WTC11 (cell line): ENCODE data around the gene KSR2.

Experiments
- FOXK1 ChIP-seq: sonication (generic); formaldehyde crosslinking; IDR thresholded peaks from 2 replicates; pipeline ENCODE4 v1.8.0; 2022; ENCODE audit warnings: mild to moderate bottlenecking, moderate library complexity, missing genetic modification reagents
- ZNF121 ChIP-seq: sonication (generic); formaldehyde crosslinking; IDR thresholded peaks from 2 replicates; pipeline ENCODE4 v1.8.0; 2023; ENCODE audit warnings: missing genetic modification reagents
- TF ChIP-seq, protein P1 (sequence below): fragments of 250-450 bp; sonication (Bioruptor Pico); IDR thresholded peaks from 2 replicates; pipeline ENCODE4 v1.9.0; 2021; ENCODE audit warnings: mild to moderate bottlenecking, borderline replicate concordance
- TF ChIP-seq, protein P2 (sequence below): fragments of 200-600 bp; IDR thresholded peaks from 2 replicates; pipeline ENCODE4 v1.8.0; 2022; ENCODE audit warnings: antibody characterized with exemption
- TF ChIP-seq, protein P3 (sequence below): sonication (generic); formaldehyde crosslinking; IDR thresholded peaks from 2 replicates; pipeline ENCODE4 v1.8.1; 2022; ENCODE audit warnings: mild to moderate bottlenecking, moderate library complexity, missing genetic modification reagents
- TF ChIP-seq, protein P4 (sequence below): fragments of 250-450 bp; sonication (Bioruptor Pico); IDR thresholded peaks from 2 replicates; pipeline ENCODE4 v1.9.0; 2021; ENCODE audit warnings: mild to moderate bottlenecking

DNA sequence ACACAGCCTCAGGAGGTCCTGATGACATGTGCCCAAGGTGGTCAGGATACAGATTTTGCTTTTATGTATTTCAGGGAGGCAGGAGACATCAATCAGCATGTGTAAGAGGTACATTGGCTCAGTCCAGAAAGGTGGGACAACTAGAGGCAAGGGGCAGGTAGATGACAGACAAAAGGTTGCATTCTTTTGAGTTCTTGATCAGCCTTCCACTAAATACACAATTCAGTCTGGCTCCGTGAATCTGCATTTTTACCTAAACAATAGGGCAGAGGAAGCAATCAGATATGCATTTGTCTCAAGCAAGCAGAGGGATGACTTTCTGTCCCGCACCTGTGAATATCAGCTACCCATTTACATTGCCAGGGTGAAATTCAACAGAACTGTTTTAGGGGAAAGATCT, 178.6 kb downstream of the KSR2 start:
- TF ChIP-seq, protein P1, sequence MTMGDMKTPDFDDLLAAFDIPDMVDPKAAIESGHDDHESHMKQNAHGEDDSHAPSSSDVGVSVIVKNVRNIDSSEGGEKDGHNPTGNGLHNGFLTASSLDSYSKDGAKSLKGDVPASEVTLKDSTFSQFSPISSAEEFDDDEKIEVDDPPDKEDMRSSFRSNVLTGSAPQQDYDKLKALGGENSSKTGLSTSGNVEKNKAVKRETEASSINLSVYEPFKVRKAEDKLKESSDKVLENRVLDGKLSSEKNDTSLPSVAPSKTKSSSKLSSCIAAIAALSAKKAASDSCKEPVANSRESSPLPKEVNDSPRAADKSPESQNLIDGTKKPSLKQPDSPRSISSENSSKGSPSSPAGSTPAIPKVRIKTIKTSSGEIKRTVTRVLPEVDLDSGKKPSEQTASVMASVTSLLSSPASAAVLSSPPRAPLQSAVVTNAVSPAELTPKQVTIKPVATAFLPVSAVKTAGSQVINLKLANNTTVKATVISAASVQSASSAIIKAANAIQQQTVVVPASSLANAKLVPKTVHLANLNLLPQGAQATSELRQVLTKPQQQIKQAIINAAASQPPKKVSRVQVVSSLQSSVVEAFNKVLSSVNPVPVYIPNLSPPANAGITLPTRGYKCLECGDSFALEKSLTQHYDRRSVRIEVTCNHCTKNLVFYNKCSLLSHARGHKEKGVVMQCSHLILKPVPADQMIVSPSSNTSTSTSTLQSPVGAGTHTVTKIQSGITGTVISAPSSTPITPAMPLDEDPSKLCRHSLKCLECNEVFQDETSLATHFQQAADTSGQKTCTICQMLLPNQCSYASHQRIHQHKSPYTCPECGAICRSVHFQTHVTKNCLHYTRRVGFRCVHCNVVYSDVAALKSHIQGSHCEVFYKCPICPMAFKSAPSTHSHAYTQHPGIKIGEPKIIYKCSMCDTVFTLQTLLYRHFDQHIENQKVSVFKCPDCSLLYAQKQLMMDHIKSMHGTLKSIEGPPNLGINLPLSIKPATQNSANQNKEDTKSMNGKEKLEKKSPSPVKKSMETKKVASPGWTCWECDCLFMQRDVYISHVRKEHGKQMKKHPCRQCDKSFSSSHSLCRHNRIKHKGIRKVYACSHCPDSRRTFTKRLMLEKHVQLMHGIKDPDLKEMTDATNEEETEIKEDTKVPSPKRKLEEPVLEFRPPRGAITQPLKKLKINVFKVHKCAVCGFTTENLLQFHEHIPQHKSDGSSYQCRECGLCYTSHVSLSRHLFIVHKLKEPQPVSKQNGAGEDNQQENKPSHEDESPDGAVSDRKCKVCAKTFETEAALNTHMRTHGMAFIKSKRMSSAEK (CRISPR knock-in tag), result no peak
- no peak for TF ChIP-seq ZNF121 (CRISPR knock-in tag)
- TF ChIP-seq, protein P2, sequence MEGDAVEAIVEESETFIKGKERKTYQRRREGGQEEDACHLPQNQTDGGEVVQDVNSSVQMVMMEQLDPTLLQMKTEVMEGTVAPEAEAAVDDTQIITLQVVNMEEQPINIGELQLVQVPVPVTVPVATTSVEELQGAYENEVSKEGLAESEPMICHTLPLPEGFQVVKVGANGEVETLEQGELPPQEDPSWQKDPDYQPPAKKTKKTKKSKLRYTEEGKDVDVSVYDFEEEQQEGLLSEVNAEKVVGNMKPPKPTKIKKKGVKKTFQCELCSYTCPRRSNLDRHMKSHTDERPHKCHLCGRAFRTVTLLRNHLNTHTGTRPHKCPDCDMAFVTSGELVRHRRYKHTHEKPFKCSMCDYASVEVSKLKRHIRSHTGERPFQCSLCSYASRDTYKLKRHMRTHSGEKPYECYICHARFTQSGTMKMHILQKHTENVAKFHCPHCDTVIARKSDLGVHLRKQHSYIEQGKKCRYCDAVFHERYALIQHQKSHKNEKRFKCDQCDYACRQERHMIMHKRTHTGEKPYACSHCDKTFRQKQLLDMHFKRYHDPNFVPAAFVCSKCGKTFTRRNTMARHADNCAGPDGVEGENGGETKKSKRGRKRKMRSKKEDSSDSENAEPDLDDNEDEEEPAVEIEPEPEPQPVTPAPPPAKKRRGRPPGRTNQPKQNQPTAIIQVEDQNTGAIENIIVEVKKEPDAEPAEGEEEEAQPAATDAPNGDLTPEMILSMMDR, result no peak
- TF ChIP-seq, protein P3, sequence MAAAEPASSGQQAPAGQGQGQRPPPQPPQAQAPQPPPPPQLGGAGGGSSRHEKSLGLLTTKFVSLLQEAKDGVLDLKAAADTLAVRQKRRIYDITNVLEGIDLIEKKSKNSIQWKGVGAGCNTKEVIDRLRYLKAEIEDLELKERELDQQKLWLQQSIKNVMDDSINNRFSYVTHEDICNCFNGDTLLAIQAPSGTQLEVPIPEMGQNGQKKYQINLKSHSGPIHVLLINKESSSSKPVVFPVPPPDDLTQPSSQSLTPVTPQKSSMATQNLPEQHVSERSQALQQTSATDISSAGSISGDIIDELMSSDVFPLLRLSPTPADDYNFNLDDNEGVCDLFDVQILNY (CRISPR knock-in tag), result no peak
- TF ChIP-seq, protein P4, sequence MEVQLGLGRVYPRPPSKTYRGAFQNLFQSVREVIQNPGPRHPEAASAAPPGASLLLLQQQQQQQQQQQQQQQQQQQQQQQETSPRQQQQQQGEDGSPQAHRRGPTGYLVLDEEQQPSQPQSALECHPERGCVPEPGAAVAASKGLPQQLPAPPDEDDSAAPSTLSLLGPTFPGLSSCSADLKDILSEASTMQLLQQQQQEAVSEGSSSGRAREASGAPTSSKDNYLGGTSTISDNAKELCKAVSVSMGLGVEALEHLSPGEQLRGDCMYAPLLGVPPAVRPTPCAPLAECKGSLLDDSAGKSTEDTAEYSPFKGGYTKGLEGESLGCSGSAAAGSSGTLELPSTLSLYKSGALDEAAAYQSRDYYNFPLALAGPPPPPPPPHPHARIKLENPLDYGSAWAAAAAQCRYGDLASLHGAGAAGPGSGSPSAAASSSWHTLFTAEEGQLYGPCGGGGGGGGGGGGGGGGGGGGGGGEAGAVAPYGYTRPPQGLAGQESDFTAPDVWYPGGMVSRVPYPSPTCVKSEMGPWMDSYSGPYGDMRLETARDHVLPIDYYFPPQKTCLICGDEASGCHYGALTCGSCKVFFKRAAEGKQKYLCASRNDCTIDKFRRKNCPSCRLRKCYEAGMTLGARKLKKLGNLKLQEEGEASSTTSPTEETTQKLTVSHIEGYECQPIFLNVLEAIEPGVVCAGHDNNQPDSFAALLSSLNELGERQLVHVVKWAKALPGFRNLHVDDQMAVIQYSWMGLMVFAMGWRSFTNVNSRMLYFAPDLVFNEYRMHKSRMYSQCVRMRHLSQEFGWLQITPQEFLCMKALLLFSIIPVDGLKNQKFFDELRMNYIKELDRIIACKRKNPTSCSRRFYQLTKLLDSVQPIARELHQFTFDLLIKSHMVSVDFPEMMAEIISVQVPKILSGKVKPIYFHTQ (CRISPR knock-in tag), result no peak
- no peak for TF ChIP-seq FOXK1 (CRISPR knock-in tag)
